Motor neuron (in vitro differentiated cells): ENCODE results near the gene DIS3L2. TPM values are rescaled to one million over a fixed set of nuclear protein-coding genes. Genes with fewer than 3 reads are reported as not detected.
"Not testable (repeated sequence)": the region's sequence is repeated elsewhere in the genome, so short reads cannot be mapped to it uniquely, and the experiment has no call there.

Experiments used
- ATAC-seq, 8 experiments: fragments of 200-7000 bp; cut with Tn5 transposase; replicated peaks in 6 of 8; 2 replicates each; pipeline ENCODE4 v1.8.0; 2021; ENCODE audit warnings: mild to moderate bottlenecking in 8 of 8, moderate library complexity in 8 of 8
- H3K27ac ChIP-seq, 2 donors: fragments of 250-450 bp; sonication (Bioruptor Pico); 2 replicates each; pipeline ENCODE4 v1.9.0; 2021; ENCODE audit warnings: antibody characterized with exemption in 2 of 2, mild to moderate bottlenecking in 2 of 2, moderate library complexity in 1 of 2
- H3K4me1 ChIP-seq, 2 donors: fragments of 250-450 bp; sonication (Bioruptor Pico); replicated peaks in 1 of 2; 2 replicates each; pipeline ENCODE4 v1.6.1; 2021; ENCODE audit warnings: antibody characterized with exemption in 2 of 2, mild to moderate bottlenecking in 2 of 2, moderate library complexity in 1 of 2
- H3K4me3 ChIP-seq, 5 donors: fragments of 250-450 bp; sonication (Bioruptor Pico); 2 replicates each; pipeline ENCODE4 v1.9.0; 2021; ENCODE audit warnings: antibody characterized with exemption in 5 of 5, mild to moderate bottlenecking in 5 of 5, moderate library complexity in 4 of 5
- WGBS, 10 experiments: fragments of 450-650 bp; shearing (Covaris generic); methylation state at CpG; one replicate each; pipeline ENCODE4 v1.0.0; 2022; 5-methylcytosine and 5-hydroxymethylcytosine counted together
- in situ Hi-C, 9 experiments: fragments of 400-800 bp; cut with MboI; loops; one replicate each; pipeline ENCODE4 v1.15.0; 2021; ENCODE audit warnings: low sequenced_read_pairs in 9 of 9, low pct_unique_long_range_greater_than_20kb in 2 of 9; ENCODE audit not compliant: unreplicated experiment in 9 of 9
- total RNA-seq, 8 experiments: library from RNA; unstranded; fragments of 300-600 nt; gene quantifications; 2 replicates each; pipeline versions ENCODE4 v1.2.3 to v1.2.4, GENCODE V29; 2022

Gene DIS3L2
- total RNA-seq, 8 experiments from 2014 or later, result 10.6 to 33.1 (median 21.8) TPM

GRCh38 chr2:232382331-232383225, 421.1 kb downstream of the DIS3L2 start:
- H3K27ac ChIP-seq, result no peak overlapping the region
- ATAC-seq, result no peak
- in situ Hi-C loops, result no loop called here
- WGBS, 10 experiments, result 35 to 100% (median 58%) methylated on average over 2 to 15 of the region's 18 CpGs; no CpG with 5 or more reads in 1 of the 10 experiments
- peaks cover 2 to 5% of the 10 kb centered on the region in 2 donors for H3K4me1 ChIP-seq
- H3K4me3 ChIP-seq, result no peak overlapping the region

- Histone ChIP-seq H3K27ac (no peak overlapping the region), H3K4me3 (no peak overlapping the region), H3K4me1 (peaks cover 2 to 5% of the 10 kb centered on the region in 2 donors)
- in situ Hi-C loops, result no loop called here
- ATAC-seq, result no peak
- 71 to 100% (median 92%) methylated on average over 1 of the region's 1 CpG; no CpG with 5 or more reads in 4 of the 10 experiments for WGBS, 10 experiments
Observed at GRCh38 chr2:232384466-232384865, 423.0 kb downstream of the DIS3L2 start.

- ATAC-seq, H3K4me3 ChIP-seq, in situ Hi-C loops, H3K27ac ChIP-seq, H3K4me1 ChIP-seq: not testable (repeated sequence)
Observed at GRCh38 chr2:232385058-232385457, 423.5 kb downstream of the DIS3L2 start.

GRCh38 chr2:232385660-232386489, 424.4 kb downstream of the DIS3L2 start:
- ATAC-seq, result peak in 1 of 8 experiments; percentile 12
- H3K4me1 ChIP-seq, result peaks cover 2 to 5% of the 10 kb centered on the region in 2 donors
- peak overlapping the region in 3 of 5 donors; percentile 18 to 31 (median 20) for H3K4me3 ChIP-seq
- no peak overlapping the region for H3K27ac ChIP-seq
- WGBS, 10 experiments, result 0 to 58% (median 13%) methylated on average over 2 to 18 of the region's 24 CpGs
- in situ Hi-C loops, result no loop called here

- Histone ChIP-seq H3K4me1 (peaks cover 2 to 5% of the 10 kb centered on the region in 2 donors), H3K27ac (no peak overlapping the region), H3K4me3 (peak overlapping the region; percentile 12 to 31 (median 18))
- ATAC-seq, result peak in 2 of 8 experiments; percentile 90
- in situ Hi-C loops, result no loop called here
- WGBS, 10 experiments, result 0 to 18% methylated on average over 1 to 3 of the region's 23 CpGs; no CpG with 5 or more reads in 8 of the 10 experiments
Observed at GRCh38 chr2:232386490-232386739, 424.9 kb downstream of the DIS3L2 start.

Other genes starting within 250 kb of the DIS3L2 start
- 10 to 100 TPM; 24.3 to 53.1 (median 34.8) TPM for gene PDE6D, start 180.4 kb upstream of the DIS3L2 start, total RNA-seq
- 10 to 100 TPM; 15.8 to 39.5 (median 28.0) TPM for gene COPS7B, start 175.3 kb upstream of the DIS3L2 start, total RNA-seq
- 1 to 10 TPM in 6 of 8 experiments, under 1 TPM in 1, not detected in 1; 0.61 to 9.6 (median 3.9) TPM for gene NPPC, start 35.3 kb upstream of the DIS3L2 start, total RNA-seq